Activated naive CD8-positive, alpha-beta T cell treated with anti-CD3 and anti-CD28 coated beads, Interleukin-2, amount 50 U/mL, for 16 hours (primary cell): ENCODE data around the gene DMWD.
"Not testable (repeated sequence)": the region's sequence is repeated elsewhere in the genome, so short reads cannot be mapped to it uniquely, and the experiment has no call there.

ENCODE experiments used
- DNase-seq: peaks from one replicate; pipeline ENCODE4 v3.0.0-alpha.2; 2020; ENCODE audit warnings: low read depth, low spot score

DMWD gene

DNA sequence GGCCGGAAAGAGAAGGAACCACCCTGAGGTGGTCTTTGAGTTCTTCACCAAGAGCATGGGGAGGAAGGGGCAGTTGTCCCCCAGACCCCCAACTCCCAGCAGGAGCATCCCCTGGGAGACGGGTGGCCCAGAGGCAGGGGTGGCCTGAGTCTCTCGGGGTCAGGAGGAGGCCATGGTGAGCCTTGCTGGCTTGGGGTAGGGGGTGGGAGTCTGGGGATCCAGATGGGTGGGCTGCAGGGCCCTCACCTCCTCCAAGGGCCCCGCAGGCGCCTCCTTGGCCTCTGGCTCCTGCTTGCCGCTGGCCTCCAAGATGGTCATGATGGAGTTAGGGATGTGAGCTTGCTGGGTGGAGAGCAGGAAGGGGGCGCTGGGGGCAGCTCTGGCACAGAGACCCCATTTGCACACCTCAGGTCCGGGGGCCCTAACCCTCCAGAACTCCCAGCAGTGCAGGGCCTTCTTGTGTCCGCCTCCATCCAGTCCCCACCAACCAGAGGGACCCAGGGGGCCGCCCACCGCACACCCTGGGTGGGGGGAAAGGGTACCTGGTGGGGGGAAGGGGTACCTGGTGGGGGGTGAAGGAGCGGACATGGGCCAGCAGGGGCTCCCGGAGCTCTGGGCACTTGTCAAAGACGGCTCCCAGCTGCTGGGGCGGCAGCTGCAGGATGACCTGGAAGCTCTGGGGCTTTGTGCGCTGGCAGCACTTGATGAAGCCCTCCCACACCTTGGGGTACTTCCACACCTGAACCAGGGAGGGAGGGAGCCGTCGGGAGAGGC, 23.8 kb upstream of the DMWD start:
- DNase-seq, result no peak

DNA sequence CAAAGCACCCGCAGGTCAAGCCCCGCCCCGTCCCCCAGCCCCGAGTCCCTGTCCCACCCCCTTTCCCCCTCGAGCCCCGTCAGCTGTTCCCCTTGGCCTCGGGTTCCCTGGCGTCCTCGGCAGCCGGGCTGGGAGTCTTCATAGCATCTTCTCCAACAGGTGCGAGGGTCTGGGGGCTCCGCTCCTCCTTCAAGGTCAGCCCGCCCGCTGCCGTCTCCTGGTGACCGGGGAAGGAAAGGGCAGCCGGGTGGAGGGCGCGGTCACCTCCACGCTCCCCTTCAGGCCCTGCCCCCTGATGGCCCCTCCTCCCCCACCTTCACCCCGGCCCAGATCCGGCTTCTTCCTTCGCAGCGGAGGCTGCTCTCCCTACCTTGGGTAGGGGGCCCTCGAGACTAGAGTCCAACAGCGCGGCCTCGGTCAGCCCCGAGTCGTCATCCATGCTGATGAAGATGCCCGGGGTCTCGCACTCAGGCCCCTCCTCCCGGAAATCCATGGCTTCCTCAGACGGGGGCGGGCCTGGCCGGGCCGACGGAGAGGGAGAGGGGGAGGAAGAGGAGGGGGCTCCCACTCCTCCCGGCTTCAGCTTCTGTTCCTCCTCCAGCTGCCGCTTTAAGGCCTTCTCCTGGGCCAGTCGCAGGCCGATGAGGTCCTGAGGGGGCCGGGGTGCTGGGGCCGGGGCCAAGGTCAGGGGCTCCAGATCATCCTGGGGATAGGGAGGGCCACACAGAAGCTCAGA, 23.0 kb upstream of the DMWD start:
- no peak for DNase-seq

DNA sequence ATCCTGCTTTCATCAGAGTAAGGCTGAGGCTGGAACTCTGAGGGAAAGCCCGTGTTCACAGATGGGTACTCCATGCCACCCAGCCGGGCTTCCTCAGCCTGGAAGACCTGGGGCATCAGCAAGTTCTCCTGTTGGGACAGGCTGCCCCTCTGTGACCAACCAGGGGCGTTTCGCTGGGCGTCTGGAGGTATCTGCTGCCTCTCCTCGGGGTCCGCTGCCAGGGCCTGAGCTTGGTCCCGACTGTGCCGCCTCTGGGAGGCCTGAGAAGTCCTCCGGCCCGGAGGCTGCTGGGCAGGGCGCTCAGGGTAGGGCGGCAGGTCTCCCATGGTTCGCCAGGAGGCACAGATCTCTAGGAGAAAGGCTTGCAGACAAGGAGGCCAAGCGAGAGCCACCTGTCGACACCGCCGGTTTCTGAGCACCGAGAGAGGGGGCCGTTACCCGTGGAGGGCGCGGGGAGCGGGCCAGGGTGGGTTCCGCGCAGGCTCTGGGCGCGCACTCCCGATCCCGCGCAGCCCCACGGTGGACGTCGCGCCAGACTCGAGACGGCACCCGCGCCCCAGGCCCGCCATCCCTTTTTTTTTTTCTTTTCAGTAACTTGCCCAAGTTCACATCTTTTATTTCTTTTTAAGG, 22.3 kb upstream of the DMWD start, which contains the start of gene RSPH6A:
TSS of gene RSPH6A (minus strand) at position 458 of the 630 bp plus-strand sequence. CDS start at position 326, 132 bp downstream.
- DNase-seq, result no peak

DNA sequence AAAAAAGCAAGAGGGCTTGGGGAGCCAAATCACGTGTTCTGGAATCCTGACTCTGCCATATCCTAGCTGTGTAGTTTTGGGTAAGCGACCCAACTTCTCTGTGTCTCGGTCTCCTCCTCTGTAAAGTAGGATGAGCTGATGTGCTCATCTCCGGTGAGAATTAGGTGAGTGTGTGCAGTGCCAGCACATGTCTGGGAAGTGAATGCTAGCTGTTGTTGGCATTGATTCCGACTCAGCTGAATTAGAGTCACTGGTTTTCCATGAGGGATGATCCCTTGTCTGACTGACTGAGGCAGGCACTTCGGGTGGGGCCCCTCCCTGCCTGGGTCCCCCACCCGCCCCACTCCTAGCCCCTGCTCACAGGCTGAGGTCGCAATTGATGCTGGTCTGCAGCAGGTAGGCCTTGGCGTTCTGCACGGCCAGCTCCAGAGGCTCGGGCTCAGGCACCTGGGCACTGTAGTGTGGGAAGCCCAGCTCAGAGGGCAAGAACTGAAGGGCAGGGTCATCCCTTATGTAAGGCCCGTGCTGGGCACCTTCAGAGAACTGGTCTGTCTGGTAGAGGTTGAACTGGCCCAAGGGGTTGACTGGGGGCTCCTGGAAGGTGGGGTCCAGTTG, 21.6 kb upstream of the DMWD start:
- no peak for DNase-seq

DNA sequence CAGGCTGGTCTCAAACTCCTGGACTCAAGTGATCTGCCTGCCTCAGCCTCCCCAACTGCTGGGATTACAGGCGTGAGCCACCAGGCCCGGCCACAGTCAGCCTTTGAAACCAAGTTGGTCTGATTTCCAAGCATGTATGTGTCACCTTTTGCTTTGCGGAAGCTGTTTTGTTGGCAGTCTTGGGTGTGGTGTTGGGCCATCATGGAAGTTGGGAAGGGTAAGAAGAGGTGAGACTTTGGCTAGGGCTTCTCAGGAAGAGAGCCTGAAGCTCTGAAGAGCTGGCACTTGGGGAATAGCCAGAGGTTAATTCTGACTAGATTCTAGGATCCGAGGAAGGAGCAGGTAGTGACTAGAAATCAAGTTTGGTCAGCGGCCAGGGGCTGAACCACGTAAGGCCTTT, 19.7 kb upstream of the DMWD start:
- DNase-seq, result no peak

DNA sequence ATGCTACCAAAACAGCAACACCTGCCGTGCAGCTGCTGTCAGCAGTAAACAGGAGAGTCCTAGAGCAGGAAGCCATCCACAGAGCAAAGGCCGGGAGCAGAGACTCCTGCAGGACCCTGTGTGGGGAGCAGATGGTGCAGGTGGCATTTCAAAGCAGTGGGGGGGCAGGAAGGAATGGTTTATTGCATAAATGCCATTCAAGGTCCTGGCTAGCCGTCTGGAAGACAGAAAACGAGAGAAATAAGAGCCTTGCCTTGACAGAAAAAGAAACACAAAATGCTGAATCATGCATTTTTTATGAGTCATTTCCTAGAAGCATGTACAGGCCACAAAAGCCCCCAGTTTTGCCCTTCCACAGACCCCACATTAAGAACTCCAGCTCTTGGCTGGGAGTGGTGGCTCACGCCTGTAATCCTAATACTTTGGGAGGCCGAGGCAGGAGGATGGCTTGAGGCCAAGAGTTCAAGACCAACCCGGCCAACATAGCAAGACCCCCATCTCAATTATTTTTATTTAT, 17.1 kb upstream of the DMWD start:
- no peak for DNase-seq

DNA sequence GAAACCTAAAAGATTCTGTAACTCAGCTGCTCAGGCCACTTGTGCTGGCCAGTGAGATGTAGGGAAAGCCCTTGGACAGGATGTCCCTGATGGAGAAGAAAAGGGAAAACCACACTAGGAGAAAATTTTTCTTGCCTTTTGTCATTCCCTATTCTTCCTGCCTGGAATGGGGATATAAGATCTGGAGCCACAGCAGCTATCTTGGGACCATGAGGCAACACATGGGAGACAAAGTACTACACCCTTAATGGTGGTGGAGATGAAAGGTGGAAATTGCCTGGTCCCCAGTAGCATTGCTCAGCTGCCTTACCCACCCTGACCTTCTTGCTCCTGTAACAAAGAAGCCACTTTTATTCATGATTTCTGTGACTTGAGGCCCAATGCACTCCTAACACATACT, 13.1 kb upstream of the DMWD start:
- no peak for DNase-seq

DNA sequence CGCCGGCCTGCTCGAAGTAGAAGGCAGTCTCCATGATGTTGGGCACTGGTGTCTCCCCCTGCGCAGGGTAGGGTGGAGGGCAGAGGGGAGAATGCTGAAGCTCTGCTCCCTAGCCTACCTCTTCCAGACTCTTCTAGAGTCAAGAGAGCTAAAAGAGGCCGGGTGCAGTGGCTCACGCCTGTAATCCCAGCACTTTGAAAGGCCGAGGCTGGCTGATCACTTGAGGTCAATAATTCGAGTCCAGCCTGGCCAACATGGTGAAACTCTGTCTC, 12.2 kb upstream of the DMWD start:
- DNase-seq, result no peak

DNA sequence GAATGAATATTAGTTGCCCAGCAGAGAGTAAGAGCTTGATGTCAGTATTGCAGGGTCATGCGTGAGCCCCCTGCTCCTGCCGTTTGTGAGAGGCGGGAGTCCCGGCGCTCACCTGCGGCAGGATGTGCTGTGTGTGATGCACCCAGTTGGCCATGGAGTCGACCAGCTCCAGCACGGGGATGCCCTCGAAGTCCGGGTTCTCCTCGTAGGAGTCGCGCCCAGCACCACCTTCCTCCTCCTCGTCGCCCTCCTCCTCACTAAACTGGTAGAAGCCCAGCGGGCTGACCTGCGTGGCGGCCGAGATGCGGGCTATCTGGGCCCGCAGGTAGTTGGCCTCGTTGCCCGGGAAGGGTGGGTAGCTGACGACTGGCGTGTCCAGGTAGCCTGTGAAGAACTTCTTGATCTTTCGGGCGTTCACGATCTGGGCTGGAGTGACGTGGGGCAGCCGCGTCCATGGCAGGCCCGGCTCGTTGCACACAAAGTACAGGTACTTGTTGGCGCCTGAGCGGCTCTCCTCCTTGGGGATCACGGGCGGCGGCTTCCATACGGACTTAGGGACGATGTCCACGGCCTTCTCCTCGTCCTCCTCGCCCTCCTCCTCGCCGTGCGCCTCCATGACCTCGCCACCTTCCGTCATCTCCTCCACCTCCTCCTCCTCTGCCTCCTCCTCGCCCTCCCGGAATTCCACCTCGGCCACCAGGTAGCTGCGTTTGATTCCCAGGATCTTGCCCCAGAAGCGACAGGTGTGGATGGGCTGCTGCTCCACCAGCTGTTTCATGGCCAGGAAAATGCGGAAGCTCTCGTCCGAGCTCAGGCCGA, 11.7 kb upstream of the DMWD start:
- DNase-seq, result no peak

DNA sequence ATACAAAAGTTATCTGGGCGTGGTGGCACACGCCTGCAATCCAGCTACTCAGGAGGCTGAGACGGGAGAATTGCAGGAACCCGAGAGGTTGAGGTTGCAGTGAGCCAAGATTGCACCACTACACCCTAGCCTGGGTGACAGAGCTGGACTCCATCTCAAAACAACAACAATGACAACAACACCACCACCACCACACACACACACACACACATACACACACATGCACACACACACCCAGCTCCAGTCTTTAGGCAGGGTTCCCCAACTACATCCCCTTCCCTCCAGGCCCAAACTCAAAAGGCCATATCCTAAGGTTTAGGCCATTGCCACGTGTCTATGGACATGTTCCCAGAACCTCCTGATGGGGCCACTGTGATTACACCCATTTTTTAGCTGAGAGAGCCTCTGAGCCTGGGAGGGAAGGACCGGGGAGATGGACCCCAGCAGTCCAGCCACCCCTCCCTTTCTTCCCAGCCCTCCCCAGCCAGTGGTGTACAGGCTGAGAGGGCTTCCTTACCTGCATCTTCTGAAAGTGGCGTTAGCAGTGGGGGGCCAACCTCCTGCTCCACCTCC, 9.0 kb upstream of the DMWD start:
- no peak for DNase-seq

DNA sequence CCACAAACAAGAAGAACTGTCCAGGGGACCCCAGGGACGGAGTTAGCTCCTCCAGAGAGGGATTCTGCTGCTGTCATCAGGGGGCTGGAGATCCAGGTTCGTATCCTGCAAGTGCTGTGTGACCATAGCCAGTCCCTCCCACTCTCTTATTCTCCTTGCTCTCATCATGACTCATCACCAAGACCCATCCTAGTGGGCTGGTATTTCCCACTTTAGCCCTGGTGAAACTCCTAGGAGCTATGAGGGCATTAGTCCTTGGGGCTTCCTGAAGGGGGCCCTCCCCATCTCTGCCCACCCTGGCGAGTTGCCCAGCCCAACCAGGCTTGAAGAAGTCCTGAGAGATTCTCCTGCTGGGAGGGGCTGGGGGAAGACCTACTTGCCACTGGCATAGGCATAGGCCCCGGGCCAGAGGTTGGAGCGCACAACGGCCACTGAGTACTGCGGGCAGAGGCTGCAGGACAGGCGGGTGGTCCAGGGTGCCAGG, 7.5 kb upstream of the DMWD start:
- DNase-seq, result no peak

DNA sequence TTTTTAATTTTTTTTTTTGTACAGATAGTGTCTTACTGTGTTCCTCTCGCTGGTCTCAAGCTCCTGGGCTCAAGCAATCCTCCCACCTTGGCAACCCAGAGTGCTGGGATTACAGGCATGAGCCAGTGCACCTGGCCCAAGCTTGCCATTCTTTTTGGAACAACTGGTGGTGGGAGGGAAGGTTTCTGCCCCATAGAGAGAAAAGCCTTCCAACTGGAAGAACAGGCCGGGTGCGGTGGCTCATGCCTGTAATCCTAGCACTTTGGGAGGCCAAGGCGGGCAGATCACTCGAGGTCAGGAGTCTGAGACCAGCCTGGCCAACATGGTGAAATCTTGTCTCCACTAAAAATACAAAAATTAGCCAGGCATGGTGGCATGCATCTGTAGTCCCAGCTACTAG, 6.9 kb upstream of the DMWD start:
- not testable (repeated sequence) for DNase-seq

DNA sequence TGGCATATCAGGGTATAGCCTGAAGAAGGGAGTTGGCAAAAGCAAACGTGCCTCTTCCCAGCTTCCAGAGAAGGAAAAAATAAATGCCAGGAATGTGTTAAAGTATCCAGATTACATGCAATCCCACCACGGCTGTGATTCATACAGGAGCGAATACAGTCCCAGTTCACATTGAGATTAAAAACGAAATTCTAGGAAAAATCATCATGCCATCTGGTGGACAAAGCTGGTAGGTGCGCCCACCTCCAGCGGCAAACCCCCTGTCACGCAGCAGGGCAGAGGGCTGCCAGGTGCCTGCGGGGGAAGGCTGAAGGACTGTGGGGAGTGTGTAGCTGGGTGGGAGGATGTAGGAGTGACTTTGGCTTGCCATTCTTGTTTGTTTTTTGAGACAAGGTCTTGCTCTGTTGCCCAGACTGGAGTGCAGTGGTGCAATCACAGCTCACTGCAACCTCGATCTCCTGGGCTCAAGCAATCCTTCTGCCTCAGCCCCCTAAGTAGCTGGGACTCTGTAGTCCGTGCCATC, 6.4 kb upstream of the DMWD start:
- no peak for DNase-seq

DNA sequence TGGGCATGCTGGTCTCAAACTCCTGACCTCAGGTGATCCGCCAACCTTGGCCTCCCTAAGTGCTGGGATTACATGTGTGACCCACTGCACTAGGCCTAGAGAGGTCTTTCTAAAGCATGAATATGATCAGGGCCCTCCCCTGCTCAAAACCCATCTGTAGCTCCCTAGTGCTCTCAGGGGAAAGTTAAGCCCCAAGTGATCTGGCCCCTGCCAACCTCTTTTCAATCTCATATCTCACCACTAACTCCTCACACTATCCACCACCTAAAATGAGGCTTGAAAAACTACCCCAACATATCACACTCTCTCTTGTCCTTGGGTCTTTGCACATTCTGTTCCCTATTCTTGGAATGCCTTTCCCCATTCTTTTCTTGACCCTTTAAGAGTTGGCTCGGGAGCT, 2.0 kb upstream of the DMWD start:
- DNase-seq, result no peak

DNA sequence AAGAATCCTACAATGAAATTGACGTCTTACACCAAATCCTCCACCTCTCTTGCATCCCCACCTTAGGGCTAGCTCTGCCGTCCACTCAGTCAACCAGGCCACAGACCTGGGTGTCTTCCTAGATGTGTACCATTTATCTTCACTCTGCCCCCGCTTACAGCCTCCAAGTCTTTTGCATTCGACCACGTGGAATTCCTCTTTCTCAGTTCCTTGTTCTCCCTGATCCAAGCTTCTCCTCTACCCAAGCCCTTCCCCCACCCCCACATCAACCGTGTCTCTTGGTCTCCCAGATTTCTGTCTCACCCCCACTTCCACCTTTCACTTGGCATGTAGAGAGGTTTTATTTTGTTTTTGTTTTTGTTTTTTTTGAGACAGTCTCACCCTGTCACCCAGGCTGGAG, 1.2 kb upstream of the DMWD start:
- DNase-seq, result no peak

DNA sequence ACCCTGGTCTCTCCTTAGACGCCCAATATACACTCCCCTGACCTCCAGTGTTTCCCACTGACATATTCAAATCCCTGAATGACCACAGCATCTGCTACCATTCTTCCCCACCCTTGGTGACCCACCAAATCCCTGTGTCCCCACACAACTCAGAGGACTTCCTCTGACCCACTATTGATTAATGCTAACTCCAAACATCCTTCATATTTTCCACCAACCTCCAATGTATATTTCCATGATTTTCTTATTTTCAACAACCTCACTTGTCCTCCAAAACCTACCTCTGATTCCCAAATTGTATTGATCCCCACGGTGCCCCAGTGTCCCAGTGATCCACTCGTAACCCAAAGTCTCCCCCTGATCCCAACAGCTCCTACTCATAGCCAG, 526 bp upstream of the DMWD start:
- no peak for DNase-seq

DNA sequence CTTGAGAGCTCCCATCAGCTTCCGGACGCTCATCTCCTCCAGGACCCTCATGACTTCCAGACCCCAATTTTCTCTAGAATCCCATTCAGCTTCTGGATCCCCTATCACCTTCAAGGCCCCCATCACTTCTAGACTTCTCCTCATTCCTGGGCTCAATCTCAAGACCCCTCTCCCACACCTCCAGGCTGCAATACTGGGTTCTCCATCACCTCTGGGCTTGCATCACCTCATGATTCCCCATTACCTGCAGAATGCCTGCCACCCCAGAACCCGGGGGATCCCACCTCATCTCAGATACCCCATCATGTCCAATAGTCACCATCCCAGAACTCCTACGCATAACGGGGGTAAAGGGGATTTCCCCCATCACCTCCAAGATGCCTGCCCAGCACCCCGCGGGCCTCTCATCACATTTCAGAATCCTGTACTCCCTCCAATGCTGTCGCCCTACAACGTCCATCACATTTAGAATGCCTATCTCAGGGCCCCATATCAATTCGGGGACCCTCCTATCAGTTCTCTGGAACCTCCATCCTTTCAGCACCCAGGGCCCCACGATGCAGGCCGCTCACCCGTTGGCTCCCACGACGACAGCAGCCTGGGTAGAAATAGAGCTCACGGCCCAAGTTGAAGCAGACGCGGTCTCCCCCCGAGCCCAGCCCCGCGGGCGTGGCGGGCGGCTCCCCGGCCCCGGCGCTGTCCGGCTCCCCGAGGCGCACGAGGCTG, 738 bp downstream of the DMWD start:
- DNase-seq, result no peak

DNA sequence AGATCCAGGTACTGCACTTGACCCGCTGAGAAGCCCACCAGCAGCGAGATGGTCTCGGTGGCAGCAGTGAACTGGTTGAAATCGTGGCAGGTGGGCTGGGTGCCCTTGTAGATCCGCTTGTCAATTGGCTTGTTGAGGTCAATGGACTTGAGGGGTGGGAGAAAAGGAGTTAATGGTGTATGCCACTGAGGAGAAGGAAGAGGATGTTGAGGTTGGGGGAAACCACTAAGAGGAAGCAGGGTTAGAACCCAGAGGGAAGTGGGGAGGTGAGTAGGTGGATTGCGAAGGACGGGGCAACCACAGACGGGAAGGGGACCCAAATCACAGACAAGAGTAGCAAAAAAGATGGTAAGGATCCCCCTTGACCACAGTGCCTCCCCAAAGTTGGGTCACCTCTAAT, 1.7 kb downstream of the DMWD start:
- DNase-seq, result no peak

DNA sequence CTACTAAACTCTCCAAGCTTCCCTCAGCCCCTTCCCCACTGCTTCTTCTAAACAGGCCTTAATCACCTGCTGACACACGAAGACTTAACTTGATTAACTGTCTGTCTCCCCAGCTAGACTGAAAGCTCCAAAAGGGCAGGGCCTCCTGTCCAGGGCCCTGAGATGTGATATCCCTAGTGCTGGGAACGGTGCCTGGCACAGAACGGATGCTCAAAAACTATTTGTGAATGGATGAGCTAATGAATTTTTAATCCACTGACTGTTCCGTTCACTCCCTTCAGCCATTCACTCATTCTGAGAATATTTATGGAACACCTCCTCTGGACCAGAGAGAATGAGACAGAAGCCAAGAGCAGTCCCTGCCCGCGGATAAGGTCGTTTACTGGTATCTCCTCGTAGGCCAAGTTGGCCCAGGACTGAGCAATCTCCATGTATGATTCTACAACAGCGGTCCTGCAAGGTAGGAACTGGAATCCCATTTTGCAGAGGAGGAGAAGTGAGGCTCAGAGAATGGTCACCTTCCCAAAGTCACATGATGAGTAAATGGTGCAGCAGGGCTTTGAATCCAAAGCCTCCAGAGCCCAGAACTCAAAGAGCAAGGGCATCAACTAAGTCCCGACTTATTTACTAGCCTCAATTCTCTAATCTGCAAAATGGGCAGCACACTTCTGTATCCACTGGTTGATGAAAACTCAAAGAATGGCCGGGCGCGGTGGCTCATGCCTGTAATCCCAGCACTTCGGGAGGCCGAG, 3.4 kb downstream of the DMWD start:
- DNase-seq, result no peak
